CD14-positive monocyte (primary cell): ENCODE data around the gene TMEM273. TPM values are rescaled to one million over a fixed set of nuclear protein-coding genes. Genes with fewer than 3 reads are reported as not detected.

ENCODE experiments used
- DNase-seq, 3 donors: peaks; one replicate each; pipeline ENCODE4 v3.0.0-alpha.2; 2011 to 2022
- H2AFZ ChIP-seq: 2 replicates; pipeline ENCODE4 v1.6.0; 2012; ENCODE audit warnings: mild to moderate bottlenecking, low read depth, low read length, inconsistent platforms; ENCODE audit not compliant: insufficient read depth, poor library complexity, severe bottlenecking
- H3K27ac ChIP-seq, 2 donors: 1 replicate in 1 of 2; 2 replicates in 1 of 2; pipeline ENCODE4 v1.5.1; 2012 to 2013; ENCODE audit warnings: low read length in 2 of 2, control low read depth in 1 of 2, inconsistent platforms in 1 of 2, low read depth in 1 of 2, mild to moderate bottlenecking in 1 of 2
- H3K27me3 ChIP-seq, 2 donors: one replicate each; pipeline versions ENCODE4 v1.6.0 to v1.6.1; 2011 to 2013; ENCODE audit warnings: low read length in 2 of 2; ENCODE audit not compliant: control insufficient read depth in 2 of 2, insufficient read depth in 2 of 2
- H3K36me3 ChIP-seq, 2 donors: replicated peaks in 1 of 2; 1 replicate in 1 of 2; 2 replicates in 1 of 2; pipeline versions ENCODE4 v1.5.1 to v1.6.1; 2012 to 2013; ENCODE audit warnings: low read length in 2 of 2, control low read depth in 1 of 2, inconsistent platforms in 1 of 2, mild to moderate bottlenecking in 1 of 2; ENCODE audit not compliant: insufficient read depth in 2 of 2, control insufficient read depth in 1 of 2
- H3K4me1 ChIP-seq, 2 donors: 1 replicate in 1 of 2; 2 replicates in 1 of 2; pipeline versions ENCODE4 v1.5.1 to v1.6.1; 2012 to 2013; ENCODE audit warnings: low read length in 2 of 2, control low read depth in 1 of 2, inconsistent platforms in 1 of 2, mild to moderate bottlenecking in 1 of 2, moderate library complexity in 1 of 2; ENCODE audit not compliant: insufficient read depth in 2 of 2, control insufficient read depth in 1 of 2
- H3K4me2 ChIP-seq: replicated peaks from 2 replicates; pipeline ENCODE3; 2012; ENCODE audit warnings: low read length, moderate library complexity, mild to moderate bottlenecking; ENCODE audit not compliant: poor library complexity, severe bottlenecking; ENCODE audit errors: extremely low read depth
- H3K4me3 ChIP-seq, 3 experiments: fragments of 200-600 bp in 1 of 3; sonication (generic) in 1 of 3; replicated peaks in 1 of 3; 1 replicate in 2 of 3; 2 replicates in 1 of 3; pipeline ENCODE4 v1.5.1; 2011 to 2013; ENCODE audit warnings: low read length in 3 of 3, mild to moderate bottlenecking in 3 of 3, control low read depth in 2 of 3, low read depth in 2 of 3, inconsistent platforms in 1 of 3, moderate library complexity in 1 of 3
- H3K79me2 ChIP-seq: 2 replicates; pipeline ENCODE4 v1.6.0; 2012; ENCODE audit warnings: mild to moderate bottlenecking, control low read depth, inconsistent platforms, low read length, moderate library complexity; ENCODE audit not compliant: insufficient read depth
- H3K9ac ChIP-seq: 2 replicates; pipeline ENCODE4 v1.6.0; 2017; ENCODE audit warnings: low read length, mild to moderate bottlenecking; ENCODE audit not compliant: insufficient read depth, poor library complexity, severe bottlenecking
- H3K9me3 ChIP-seq, 2 donors: replicated peaks in 1 of 2; 1 replicate in 1 of 2; 2 replicates in 1 of 2; pipeline versions ENCODE4 v1.5.1 to v1.6.1; 2012 to 2013; ENCODE audit warnings: low read length in 2 of 2, control low read depth in 1 of 2; ENCODE audit not compliant: control insufficient read depth in 1 of 2, insufficient read depth in 1 of 2
- H4K20me1 ChIP-seq: 2 replicates; pipeline ENCODE4 v1.6.0; 2012; ENCODE audit warnings: mild to moderate bottlenecking, low read length, control low read depth, moderate library complexity; ENCODE audit not compliant: insufficient read depth
- H3K27ac Mint-ChIP-seq, 7 donors: one replicate each; pipeline ENCODE4 v1.8.0; 2020; ENCODE audit warnings: mild to moderate bottlenecking in 7 of 7, mixed read lengths in 7 of 7, moderate library complexity in 6 of 7, inconsistent platforms in 2 of 7
- H3K27me3 Mint-ChIP-seq, 3 donors: one replicate each; pipeline ENCODE4 v1.8.0; 2021 to 2022; ENCODE audit warnings: low read depth in 3 of 3, mild to moderate bottlenecking in 3 of 3, mixed read lengths in 3 of 3, moderate library complexity in 3 of 3, inconsistent platforms in 1 of 3
- H3K36me3 Mint-ChIP-seq, 2 donors: one replicate each; pipeline ENCODE4 v1.8.0; 2020; ENCODE audit warnings: mixed read lengths in 2 of 2, inconsistent platforms in 1 of 2, mild to moderate bottlenecking in 1 of 2
- H3K4me1 Mint-ChIP-seq: one replicate; pipeline ENCODE4 v1.8.0; 2020; ENCODE audit warnings: mild to moderate bottlenecking, mixed read lengths
- H3K4me3 Mint-ChIP-seq, 2 donors: one replicate each; pipeline ENCODE4 v1.8.0; 2020; ENCODE audit warnings: mild to moderate bottlenecking in 2 of 2, mixed read lengths in 2 of 2, moderate library complexity in 1 of 2
- H3K9me3 Mint-ChIP-seq, 7 donors: one replicate each; pipeline ENCODE4 v1.8.0; 2020 to 2022; ENCODE audit warnings: mixed read lengths in 7 of 7, mild to moderate bottlenecking in 6 of 7, moderate library complexity in 6 of 7, inconsistent platforms in 2 of 7
- WGBS: methylation state at CpG from one replicate; pipeline ENCODE4 v1.1.5; 2013; ENCODE audit warnings: missing lambda C conversion rate; ENCODE audit not compliant: insufficient coverage; 5-methylcytosine and 5-hydroxymethylcytosine counted together
- intact Hi-C, 2 donors: fragments of 100-400 bp; cut with micrococcal nuclease; formaldehyde crosslinking; loops; one replicate each; pipeline versions ENCODE4 v1.15.0 to v1.15.1; 2023
- polyA plus RNA-seq, 3 donors: library from polyadenylated mRNA; depleted of rRNA in 1 of 3; unstranded in 2 of 3; stranded (reverse) in 1 of 3; fragments of 300-500 nt in 2 of 3; fragments of >200 nt in 1 of 3; fragmentation: Illumina TruSeq in 2 of 3; gene quantifications; 1 replicate in 2 of 3; 2 replicates in 1 of 3; pipeline ENCODE4 v1.2.3, GENCODE V29; 2012 to 2021
- TF ChIP-seq, protein P1 (sequence below): fragments of 200-600 bp; IDR thresholded peaks from one replicate; pipeline ENCODE4 v1.8.0; 2022; ENCODE audit warnings: antibody characterized with exemption, mild to moderate bottlenecking

The TMEM273 gene
- polyA plus RNA-seq, 3 donors: 6.7 to 7.9 (median 6.9) TPM

DNA sequence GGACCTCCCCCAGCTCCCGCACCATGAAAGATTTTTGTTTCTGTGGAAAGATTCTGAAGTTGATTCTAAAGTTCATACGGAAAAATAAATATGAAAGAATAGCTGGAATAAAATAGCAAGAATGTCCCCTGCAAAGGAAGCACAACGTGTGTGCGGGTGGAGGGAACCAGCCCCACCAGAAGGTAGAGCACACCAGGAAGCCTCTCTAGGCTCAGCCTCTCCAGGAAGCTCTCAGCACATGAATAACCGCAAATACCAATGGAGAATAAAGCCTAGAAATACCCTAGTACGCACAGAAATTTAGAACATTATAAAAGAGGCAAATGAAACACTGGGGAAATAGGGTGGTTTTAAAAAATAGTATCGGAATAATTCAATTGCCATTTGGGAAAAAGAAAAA lies 29.8 kb downstream of the TMEM273 start:
- WGBS: 44% methylated on average over 2 of the region's 7 CpGs
- no peak for DNase-seq
- intact Hi-C loops: no loop called here
- H4K20me1 ChIP-seq: no peaks in the 10 kb centered on the region
- no peaks in the 10 kb centered on the region for H3K27me3 ChIP-seq
- no peaks in the 10 kb centered on the region for H3K36me3 ChIP-seq
- H3K27ac ChIP-seq: no peak overlapping the region
- H3K27me3 Mint-ChIP-seq: peaks cover under 1 to 7% (median 4%) of the 10 kb centered on the region in 3 donors
- H3K4me1 Mint-ChIP-seq: peaks cover 7% of the 10 kb centered on the region
- no peak overlapping the region for H3K9ac ChIP-seq
- no peaks in the 10 kb centered on the region for H3K9me3 ChIP-seq
- no peak overlapping the region for H3K27ac Mint-ChIP-seq
- H3K9me3 Mint-ChIP-seq: no peaks in the 10 kb centered on the region
- H3K4me2 ChIP-seq: no peak overlapping the region
- H3K79me2 ChIP-seq: no peaks in the 10 kb centered on the region
- TF ChIP-seq, protein P1, sequence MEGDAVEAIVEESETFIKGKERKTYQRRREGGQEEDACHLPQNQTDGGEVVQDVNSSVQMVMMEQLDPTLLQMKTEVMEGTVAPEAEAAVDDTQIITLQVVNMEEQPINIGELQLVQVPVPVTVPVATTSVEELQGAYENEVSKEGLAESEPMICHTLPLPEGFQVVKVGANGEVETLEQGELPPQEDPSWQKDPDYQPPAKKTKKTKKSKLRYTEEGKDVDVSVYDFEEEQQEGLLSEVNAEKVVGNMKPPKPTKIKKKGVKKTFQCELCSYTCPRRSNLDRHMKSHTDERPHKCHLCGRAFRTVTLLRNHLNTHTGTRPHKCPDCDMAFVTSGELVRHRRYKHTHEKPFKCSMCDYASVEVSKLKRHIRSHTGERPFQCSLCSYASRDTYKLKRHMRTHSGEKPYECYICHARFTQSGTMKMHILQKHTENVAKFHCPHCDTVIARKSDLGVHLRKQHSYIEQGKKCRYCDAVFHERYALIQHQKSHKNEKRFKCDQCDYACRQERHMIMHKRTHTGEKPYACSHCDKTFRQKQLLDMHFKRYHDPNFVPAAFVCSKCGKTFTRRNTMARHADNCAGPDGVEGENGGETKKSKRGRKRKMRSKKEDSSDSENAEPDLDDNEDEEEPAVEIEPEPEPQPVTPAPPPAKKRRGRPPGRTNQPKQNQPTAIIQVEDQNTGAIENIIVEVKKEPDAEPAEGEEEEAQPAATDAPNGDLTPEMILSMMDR: no peak
- no peaks in the 10 kb centered on the region for H3K4me1 ChIP-seq
- no peak overlapping the region for H3K4me3 Mint-ChIP-seq
- no peaks in the 10 kb centered on the region for H3K36me3 Mint-ChIP-seq
- no peak overlapping the region for H3K4me3 ChIP-seq
- no peak overlapping the region for H2AFZ ChIP-seq

DNA sequence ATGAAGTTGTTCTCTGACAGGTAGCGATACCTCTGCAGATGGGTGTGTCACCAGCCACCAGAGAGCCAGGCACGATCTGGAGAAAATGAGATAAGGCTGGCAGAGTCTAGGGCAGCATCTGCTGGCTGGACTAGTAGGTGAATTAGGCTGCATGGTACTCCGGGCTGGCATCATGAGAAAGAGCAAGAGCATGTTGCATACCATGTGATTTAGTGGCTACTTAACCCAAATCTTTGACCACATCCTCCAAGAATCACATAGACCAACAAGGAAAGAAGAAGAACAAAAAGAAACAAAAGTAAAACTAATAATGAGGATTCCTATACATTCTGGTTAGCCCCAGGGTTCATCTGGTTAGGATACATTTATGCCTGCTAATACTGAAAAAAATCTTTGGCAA lies 31.0 kb downstream of the TMEM273 start:
- peaks cover 3 to 9% (median 4%) of the 10 kb centered on the region in 3 donors for H3K27me3 Mint-ChIP-seq

More for the DNA sequence above, 31.0 kb downstream of the TMEM273 start:
- Mint-ChIP-seq H3K4me3 (no peak overlapping the region), H3K9me3 (no peaks in the 10 kb centered on the region), H3K27ac (no peak overlapping the region), H3K36me3 (no peaks in the 10 kb centered on the region), H3K4me1 (peaks cover 7% of the 10 kb centered on the region)
- Histone ChIP-seq H3K9me3 (no peaks in the 10 kb centered on the region), H3K4me3 (no peak overlapping the region), H3K4me2 (no peak overlapping the region), H3K79me2 (no peaks in the 10 kb centered on the region), H3K36me3 (no peaks in the 10 kb centered on the region), H4K20me1 (no peaks in the 10 kb centered on the region), H3K27me3 (no peaks in the 10 kb centered on the region), H3K4me1 (no peaks in the 10 kb centered on the region), H3K9ac (no peak overlapping the region), H2AFZ (no peak overlapping the region), H3K27ac (no peak overlapping the region)
- 100% methylated on average over 2 of the region's 3 CpGs for WGBS
- intact Hi-C loops: no loop called here
- DNase-seq: no peak
- TF ChIP-seq, protein P1: no peak
